Measurements from ENCODE around the gene MMEL1. TPM values are rescaled to one million over a fixed set of nuclear protein-coding genes. Genes with fewer than 3 reads are reported as not detected.

Gene MMEL1
- total RNA-seq, 1 experiment from 2014 or later = not detected

DNA sequence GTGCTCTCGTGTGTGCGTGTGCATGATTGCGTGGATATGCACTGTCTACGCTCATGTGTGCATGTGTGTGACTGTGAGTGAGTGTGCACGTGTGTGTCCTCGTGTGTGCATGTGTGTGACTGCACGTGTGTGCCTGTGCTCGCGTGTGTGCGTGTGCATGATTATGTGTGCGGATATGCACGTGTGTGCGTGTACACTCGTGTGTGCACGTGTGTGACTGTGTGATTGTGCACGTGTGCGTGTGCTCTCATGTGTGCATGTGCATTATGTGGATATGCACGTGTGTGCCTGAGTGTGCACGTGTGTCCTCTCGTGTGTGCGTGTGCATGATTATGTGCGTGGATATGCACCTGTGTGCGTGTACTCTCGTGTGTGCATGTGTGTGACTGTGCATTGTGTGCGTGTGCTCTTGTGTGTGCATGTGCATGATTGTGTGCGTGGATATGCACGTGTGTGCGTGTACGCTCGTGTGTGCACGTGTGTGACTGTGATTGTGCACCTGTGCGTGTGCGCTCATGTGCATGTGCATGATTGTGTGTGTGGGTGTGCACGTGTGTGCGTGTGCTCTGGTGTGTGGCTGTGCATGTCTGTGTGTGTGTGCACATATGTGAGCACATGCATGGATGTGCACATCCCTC, 2.2 kb downstream of the MMEL1 start:
- TF ChIP-seq, protein P1, sequence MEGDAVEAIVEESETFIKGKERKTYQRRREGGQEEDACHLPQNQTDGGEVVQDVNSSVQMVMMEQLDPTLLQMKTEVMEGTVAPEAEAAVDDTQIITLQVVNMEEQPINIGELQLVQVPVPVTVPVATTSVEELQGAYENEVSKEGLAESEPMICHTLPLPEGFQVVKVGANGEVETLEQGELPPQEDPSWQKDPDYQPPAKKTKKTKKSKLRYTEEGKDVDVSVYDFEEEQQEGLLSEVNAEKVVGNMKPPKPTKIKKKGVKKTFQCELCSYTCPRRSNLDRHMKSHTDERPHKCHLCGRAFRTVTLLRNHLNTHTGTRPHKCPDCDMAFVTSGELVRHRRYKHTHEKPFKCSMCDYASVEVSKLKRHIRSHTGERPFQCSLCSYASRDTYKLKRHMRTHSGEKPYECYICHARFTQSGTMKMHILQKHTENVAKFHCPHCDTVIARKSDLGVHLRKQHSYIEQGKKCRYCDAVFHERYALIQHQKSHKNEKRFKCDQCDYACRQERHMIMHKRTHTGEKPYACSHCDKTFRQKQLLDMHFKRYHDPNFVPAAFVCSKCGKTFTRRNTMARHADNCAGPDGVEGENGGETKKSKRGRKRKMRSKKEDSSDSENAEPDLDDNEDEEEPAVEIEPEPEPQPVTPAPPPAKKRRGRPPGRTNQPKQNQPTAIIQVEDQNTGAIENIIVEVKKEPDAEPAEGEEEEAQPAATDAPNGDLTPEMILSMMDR (IDR thresholded peaks at IDR 0.05; ENCODE audit: unreplicated experiment) = no peak
- H3K36me3 Mint-ChIP-seq (ENCODE audit: insufficient read depth, unreplicated experiment) = no peaks in the 10 kb centered on the region
- peaks cover 9% of the 10 kb centered on the region for H3K9me3 Mint-ChIP-seq (ENCODE audit: unreplicated experiment)
- CTCF ChIA-PET = interaction anchor here (1.3 kb wide), 1 partner anchor 33 kb away, joined by 4 read pairs; no protein-coding TSS in a partner anchor
- no peaks in the 10 kb centered on the region for H3K4me1 Mint-ChIP-seq (ENCODE audit: insufficient read depth, unreplicated experiment)
- intact Hi-C loops (cut with micrococcal nuclease) = no loop called here
- BruUV-seq (replicated peaks) = no TSS peak
- POLR2A ChIA-PET = no interaction called here
- H3K4me3 Mint-ChIP-seq (ENCODE audit: unreplicated experiment) = no peak overlapping the region
- no peak overlapping the region for H3K27ac Mint-ChIP-seq (ENCODE audit: low read depth, unreplicated experiment)
- H3K27me3 Mint-ChIP-seq (ENCODE audit: insufficient read depth, unreplicated experiment) = peaks cover 9% of the 10 kb centered on the region
- DNase-seq (ENCODE audit: unreplicated experiment) = no peak

DNA sequence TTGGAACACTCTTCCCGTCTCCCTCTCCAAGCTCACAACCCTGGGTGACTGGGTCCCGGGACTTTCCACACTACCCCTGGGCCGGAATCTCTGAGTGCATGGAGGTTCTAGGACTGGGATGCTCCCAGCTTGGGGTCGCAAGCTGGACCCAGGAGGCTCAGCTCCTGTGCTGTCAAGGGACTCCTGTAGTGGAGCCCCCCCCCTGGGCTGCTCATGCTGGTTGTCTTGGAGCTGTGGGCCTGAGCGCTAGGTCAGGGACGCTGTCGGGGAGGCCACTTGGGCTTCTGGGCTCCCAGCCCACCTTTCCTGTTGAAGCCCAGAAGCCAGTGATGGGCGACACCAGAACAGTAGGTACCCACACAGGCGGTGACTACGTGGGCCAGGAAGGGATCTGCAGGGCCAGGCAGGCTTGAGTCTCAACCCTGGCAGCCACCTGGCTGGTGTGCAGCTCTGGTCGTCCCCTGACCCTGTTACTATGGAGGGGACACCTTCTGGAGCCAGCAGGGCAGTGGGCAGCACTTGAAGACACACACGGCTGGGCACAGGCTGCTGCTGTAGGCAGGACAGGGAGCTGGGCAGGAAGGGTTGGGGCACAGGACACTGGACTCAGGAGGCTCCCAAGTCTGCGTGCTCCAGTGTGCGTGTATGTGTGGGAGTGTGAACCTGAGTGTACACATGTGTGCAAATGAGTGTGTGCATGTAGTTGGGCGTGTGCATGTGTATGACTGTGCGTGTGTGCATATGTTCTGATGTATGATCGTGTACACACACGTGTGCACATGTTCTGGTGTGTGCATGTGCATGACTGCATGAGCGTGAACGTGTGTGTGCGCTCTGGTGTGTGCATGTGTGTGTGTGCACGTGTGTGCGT, 3.0 kb downstream of the MMEL1 start:
- DNase-seq (ENCODE audit: unreplicated experiment) = no peak
- H3K4me3 Mint-ChIP-seq (ENCODE audit: unreplicated experiment) = no peak overlapping the region
- no peak overlapping the region for H3K27ac Mint-ChIP-seq (ENCODE audit: low read depth, unreplicated experiment)

DNA sequence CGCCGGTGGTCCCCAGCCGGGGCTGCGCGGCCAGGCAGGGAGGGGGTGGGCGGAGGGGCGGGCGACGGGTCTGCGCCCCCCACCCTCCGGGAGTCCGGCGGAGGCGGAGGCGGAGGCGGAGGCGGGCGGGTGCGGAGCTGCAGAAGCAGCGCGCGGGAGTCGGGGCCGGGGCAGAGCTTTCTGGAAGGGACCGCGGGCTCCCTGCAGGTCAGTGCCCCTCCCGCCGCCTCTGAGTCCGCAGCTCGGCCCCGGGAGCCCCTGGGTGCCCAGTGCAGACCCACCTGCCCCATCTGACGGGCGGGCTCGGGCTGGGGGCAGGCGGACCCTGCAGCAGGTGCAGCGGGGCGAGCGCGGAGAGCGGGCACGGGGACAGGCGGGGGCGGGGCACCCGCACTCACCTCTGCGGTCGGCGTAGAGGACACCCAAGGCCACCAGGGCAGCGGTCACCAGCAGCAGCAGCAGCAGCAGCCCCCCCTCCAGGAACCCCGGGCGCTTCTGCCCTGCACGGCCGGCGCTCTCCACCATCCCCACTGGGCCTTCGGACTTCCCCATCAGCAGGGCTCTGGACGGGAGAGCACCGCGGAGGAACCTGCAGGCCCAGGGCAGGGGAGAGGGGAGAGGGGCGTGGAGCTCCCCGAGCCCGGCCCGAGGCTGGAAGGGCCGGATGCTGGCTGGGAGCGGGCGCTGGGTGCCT, 3.7 kb downstream of the MMEL1 start:
- Mint-ChIP-seq H3K4me1 (ENCODE audit: insufficient read depth, unreplicated experiment) (no peaks in the 10 kb centered on the region), H3K4me3 (ENCODE audit: unreplicated experiment) (no peak overlapping the region)
- no TSS peak for BruUV-seq (replicated peaks)

More for the DNA sequence above, 3.0 kb downstream of the MMEL1 start:
- intact Hi-C loops (cut with micrococcal nuclease) = no loop called here
- ChIA-PET CTCF (interaction anchor here (1.3 kb wide), 1 partner anchor 32 kb away, joined by 4 read pairs; no protein-coding TSS in a partner anchor), POLR2A (no interaction called here)
- Mint-ChIP-seq H3K27me3 (ENCODE audit: insufficient read depth, unreplicated experiment) (peaks cover 12% of the 10 kb centered on the region), H3K36me3 (ENCODE audit: insufficient read depth, unreplicated experiment) (no peaks in the 10 kb centered on the region), H3K4me1 (ENCODE audit: insufficient read depth, unreplicated experiment) (no peaks in the 10 kb centered on the region), H3K9me3 (ENCODE audit: unreplicated experiment) (peaks cover 9% of the 10 kb centered on the region)
- no TSS peak for BruUV-seq (replicated peaks)
- TF ChIP-seq, protein P1 (IDR thresholded peaks at IDR 0.05; ENCODE audit: unreplicated experiment) = no peak

More for the DNA sequence above, 3.7 kb downstream of the MMEL1 start:
- H3K27ac Mint-ChIP-seq (ENCODE audit: low read depth, unreplicated experiment) = no peak overlapping the region
- peaks cover 9% of the 10 kb centered on the region for H3K9me3 Mint-ChIP-seq (ENCODE audit: unreplicated experiment)
- intact Hi-C loops (cut with micrococcal nuclease) = no loop called here
- H3K27me3 Mint-ChIP-seq (ENCODE audit: insufficient read depth, unreplicated experiment) = peaks cover 12% of the 10 kb centered on the region
- POLR2A ChIA-PET = no interaction called here
- CTCF ChIA-PET = interaction anchor here (1.3 kb wide), 1 partner anchor 31 kb away, joined by 4 read pairs; no protein-coding TSS in a partner anchor
- no peaks in the 10 kb centered on the region for H3K36me3 Mint-ChIP-seq (ENCODE audit: insufficient read depth, unreplicated experiment)
- TF ChIP-seq, protein P1 (IDR thresholded peaks at IDR 0.05; ENCODE audit: unreplicated experiment) = no peak
- DNase-seq (ENCODE audit: unreplicated experiment) = no peak
